Measurements from ENCODE around the gene SHISA3. TPM values are rescaled to one million over a fixed set of nuclear protein-coding genes. Genes with fewer than 3 reads are reported as not detected.

The SHISA3 gene
- total RNA-seq, 2 donors from 2014 or later = 0.36 TPM; not detected in 1

GRCh38 chr4:42401171-42401570 is 3.9 kb downstream of the SHISA3 start:
- Histone ChIP-seq H3K4me3 (no peak overlapping the region), H3K9me3 (no peaks in the 10 kb centered on the region), H3K27me3 (replicated peaks; ENCODE audit: insufficient read depth) (peaks cover 10% of the 10 kb centered on the region), H3K36me3 (no peaks in the 10 kb centered on the region), H3K4me1 (replicated peaks) (peaks cover 5% of the 10 kb centered on the region), H3K27ac (no peak overlapping the region)
- 52% methylated on average over 9 of the region's 9 CpGs for WGBS
- intact Hi-C loops (cut with DNase I) = no loop called here
- TF ChIP-seq POLR2A (IDR thresholded peaks at IDR 0.05) = no peak
- no peak for DNase-seq (ENCODE audit: low spot score)

GRCh38 chr4:42404001-42404400 is 6.7 kb downstream of the SHISA3 start:
- 85% methylated on average over 6 of the region's 6 CpGs for WGBS
- Histone ChIP-seq H3K4me1 (replicated peaks) (no peaks in the 10 kb centered on the region), H3K27ac (no peak overlapping the region), H3K4me3 (no peak overlapping the region), H3K27me3 (replicated peaks; ENCODE audit: insufficient read depth) (peaks cover 5% of the 10 kb centered on the region), H3K9me3 (no peaks in the 10 kb centered on the region), H3K36me3 (no peaks in the 10 kb centered on the region)
- intact Hi-C loops (cut with DNase I) = no loop called here
- DNase-seq (ENCODE audit: low spot score) = no peak
- TF ChIP-seq POLR2A (IDR thresholded peaks at IDR 0.05) = no peak
- TF ChIP-seq, protein P1, sequence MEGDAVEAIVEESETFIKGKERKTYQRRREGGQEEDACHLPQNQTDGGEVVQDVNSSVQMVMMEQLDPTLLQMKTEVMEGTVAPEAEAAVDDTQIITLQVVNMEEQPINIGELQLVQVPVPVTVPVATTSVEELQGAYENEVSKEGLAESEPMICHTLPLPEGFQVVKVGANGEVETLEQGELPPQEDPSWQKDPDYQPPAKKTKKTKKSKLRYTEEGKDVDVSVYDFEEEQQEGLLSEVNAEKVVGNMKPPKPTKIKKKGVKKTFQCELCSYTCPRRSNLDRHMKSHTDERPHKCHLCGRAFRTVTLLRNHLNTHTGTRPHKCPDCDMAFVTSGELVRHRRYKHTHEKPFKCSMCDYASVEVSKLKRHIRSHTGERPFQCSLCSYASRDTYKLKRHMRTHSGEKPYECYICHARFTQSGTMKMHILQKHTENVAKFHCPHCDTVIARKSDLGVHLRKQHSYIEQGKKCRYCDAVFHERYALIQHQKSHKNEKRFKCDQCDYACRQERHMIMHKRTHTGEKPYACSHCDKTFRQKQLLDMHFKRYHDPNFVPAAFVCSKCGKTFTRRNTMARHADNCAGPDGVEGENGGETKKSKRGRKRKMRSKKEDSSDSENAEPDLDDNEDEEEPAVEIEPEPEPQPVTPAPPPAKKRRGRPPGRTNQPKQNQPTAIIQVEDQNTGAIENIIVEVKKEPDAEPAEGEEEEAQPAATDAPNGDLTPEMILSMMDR (IDR thresholded peaks at IDR 0.05) = no peak
- no peak for TF ChIP-seq POLR2AphosphoS5 (IDR thresholded peaks at IDR 0.05)

DNA sequence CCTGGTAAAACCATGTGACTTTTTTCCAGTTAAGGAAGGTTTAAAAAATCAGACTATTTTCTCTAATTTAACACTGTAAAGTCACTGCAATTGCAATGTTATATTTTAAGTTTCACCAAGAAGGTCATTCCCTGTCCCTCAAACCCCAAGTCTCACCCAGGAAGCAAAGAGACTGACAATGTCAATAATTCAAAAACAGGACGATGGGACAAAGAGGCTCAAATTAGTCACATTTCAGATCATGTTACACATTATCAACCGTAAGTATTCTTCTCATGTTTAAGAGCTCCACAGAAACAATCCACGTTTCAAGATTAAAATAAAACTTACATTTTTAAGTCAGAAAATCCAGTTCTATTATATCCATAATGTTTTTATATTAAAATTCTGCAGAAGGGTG is 13.2 kb downstream of the SHISA3 start:
- Histone ChIP-seq H3K4me1 (replicated peaks) (no peaks in the 10 kb centered on the region), H3K27me3 (replicated peaks; ENCODE audit: insufficient read depth) (no peaks in the 10 kb centered on the region), H3K36me3 (no peaks in the 10 kb centered on the region), H3K27ac (no peak overlapping the region), H3K9me3 (no peaks in the 10 kb centered on the region), H3K4me3 (no peak overlapping the region)
- no peak for DNase-seq (ENCODE audit: low spot score)
- WGBS = 72% methylated on average over 3 of the region's 3 CpGs
- intact Hi-C loops (cut with DNase I) = no loop called here
- no peak for TF ChIP-seq POLR2A (IDR thresholded peaks at IDR 0.05)
- TF ChIP-seq, protein P1 (IDR thresholded peaks at IDR 0.05) = no peak
- no peak for TF ChIP-seq POLR2AphosphoS5 (IDR thresholded peaks at IDR 0.05)

GRCh38 chr4:42411803-42412202 is 14.5 kb downstream of the SHISA3 start:
- H3K4me1 ChIP-seq (replicated peaks) = no peaks in the 10 kb centered on the region
- no peaks in the 10 kb centered on the region for H3K27me3 ChIP-seq (replicated peaks; ENCODE audit: insufficient read depth)
- intact Hi-C loops (cut with DNase I) = no loop called here
- no peaks in the 10 kb centered on the region for H3K9me3 ChIP-seq
- no peak for TF ChIP-seq POLR2A (IDR thresholded peaks at IDR 0.05)
- TF ChIP-seq POLR2AphosphoS5 (IDR thresholded peaks at IDR 0.05) = no peak
- TF ChIP-seq, protein P1 (IDR thresholded peaks at IDR 0.05) = no peak
- no peak for DNase-seq (ENCODE audit: low spot score)
- no peak overlapping the region for H3K27ac ChIP-seq
- 86% methylated on average over 4 of the region's 4 CpGs for WGBS
- no peak overlapping the region for H3K4me3 ChIP-seq
- H3K36me3 ChIP-seq = no peaks in the 10 kb centered on the region

GRCh38 chr4:42412251-42412650 is 15.0 kb downstream of the SHISA3 start:
- H3K27me3 ChIP-seq (replicated peaks; ENCODE audit: insufficient read depth) = no peaks in the 10 kb centered on the region
- WGBS = 50% methylated on average over 2 of the region's 2 CpGs
- no peak overlapping the region for H3K27ac ChIP-seq
- DNase-seq (ENCODE audit: low spot score) = no peak
- intact Hi-C loops (cut with DNase I) = no loop called here
- no peaks in the 10 kb centered on the region for H3K9me3 ChIP-seq
- H3K4me1 ChIP-seq (replicated peaks) = no peaks in the 10 kb centered on the region
- TF ChIP-seq POLR2AphosphoS5 (IDR thresholded peaks at IDR 0.05) (no peak), POLR2A (IDR thresholded peaks at IDR 0.05) (no peak)
- TF ChIP-seq, protein P1 (IDR thresholded peaks at IDR 0.05) = no peak
- no peaks in the 10 kb centered on the region for H3K36me3 ChIP-seq
- H3K4me3 ChIP-seq = no peak overlapping the region

Measured in prostate gland (tissue), 2 donors.